ENCODE data around the gene ADI1.

DNA sequence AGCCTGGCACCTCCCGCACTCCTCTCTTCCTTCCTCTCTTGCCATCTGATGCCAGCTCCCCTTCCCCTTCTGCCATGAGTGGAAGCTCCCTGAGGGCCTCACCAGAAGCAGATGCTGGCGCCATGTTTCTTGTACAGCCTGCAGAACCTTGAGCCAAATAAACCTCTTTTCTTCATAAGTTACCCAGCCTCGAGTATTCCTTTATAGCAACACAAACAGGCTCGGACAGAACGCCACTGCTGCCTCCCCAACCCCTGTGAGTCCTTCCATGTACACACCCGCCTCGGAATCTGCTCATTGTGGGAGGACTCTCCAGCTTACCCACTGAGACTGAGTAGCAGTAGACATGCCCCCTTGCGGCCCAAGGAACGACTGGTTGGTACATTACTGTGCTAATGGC lies 47.5 kb upstream of the ADI1 start:
- TF ChIP-seq, protein P1, sequence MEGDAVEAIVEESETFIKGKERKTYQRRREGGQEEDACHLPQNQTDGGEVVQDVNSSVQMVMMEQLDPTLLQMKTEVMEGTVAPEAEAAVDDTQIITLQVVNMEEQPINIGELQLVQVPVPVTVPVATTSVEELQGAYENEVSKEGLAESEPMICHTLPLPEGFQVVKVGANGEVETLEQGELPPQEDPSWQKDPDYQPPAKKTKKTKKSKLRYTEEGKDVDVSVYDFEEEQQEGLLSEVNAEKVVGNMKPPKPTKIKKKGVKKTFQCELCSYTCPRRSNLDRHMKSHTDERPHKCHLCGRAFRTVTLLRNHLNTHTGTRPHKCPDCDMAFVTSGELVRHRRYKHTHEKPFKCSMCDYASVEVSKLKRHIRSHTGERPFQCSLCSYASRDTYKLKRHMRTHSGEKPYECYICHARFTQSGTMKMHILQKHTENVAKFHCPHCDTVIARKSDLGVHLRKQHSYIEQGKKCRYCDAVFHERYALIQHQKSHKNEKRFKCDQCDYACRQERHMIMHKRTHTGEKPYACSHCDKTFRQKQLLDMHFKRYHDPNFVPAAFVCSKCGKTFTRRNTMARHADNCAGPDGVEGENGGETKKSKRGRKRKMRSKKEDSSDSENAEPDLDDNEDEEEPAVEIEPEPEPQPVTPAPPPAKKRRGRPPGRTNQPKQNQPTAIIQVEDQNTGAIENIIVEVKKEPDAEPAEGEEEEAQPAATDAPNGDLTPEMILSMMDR (IDR thresholded peaks at IDR 0.05; ENCODE audit: poor library complexity): no peak
- TF ChIP-seq EZH2phosphoT487 (IDR thresholded peaks at IDR 0.05; ENCODE audit: low read depth, severe bottlenecking, unreplicated experiment) (no peak), EZH2 (IDR thresholded peaks at IDR 0.05; ENCODE audit: borderline replicate concordance) (no peak)
